Measurements from ENCODE around the gene SHB.

- TF ChIP-seq CTCF (IDR thresholded peaks at IDR 0.05) (no peak), POLR2AphosphoS5 (IDR thresholded peaks at IDR 0.05; ENCODE audit: insufficient read depth in 1 of 2, low read depth in 1 of 2) (no peak)
Observed at GRCh38 chr9:38027714-38028113, 41.3 kb downstream of the SHB start.
